CD1c-positive myeloid dendritic cell (primary cell): ENCODE measurements around the gene KDM6B.
A peak's percentile ranks its signal among the peaks of the same experiment; 100 is the strongest.

Experiments used
- DNase-seq: peaks from one replicate; pipeline ENCODE4 v3.0.0-alpha.2; 2016; ENCODE audit errors: extremely low spot score

KDM6B gene

GRCh38 chr17:7880076-7880868 lies 46.3 kb downstream of the KDM6B start:
- no peak for DNase-seq

GRCh38 chr17:7881276-7882054 lies 47.4 kb downstream of the KDM6B start:
- DNase-seq: no peak

- DNase-seq: peak; percentile 13
Observed at GRCh38 chr17:7882068-7882467, 48.1 kb downstream of the KDM6B start.

GRCh38 chr17:7882629-7883028 lies 48.6 kb downstream of the KDM6B start:
- no peak for DNase-seq
